GM18951 (cell line): Measurements from ENCODE around the gene RBMS3.
"Not testable (repeated sequence)": the region's sequence is repeated elsewhere in the genome, so short reads cannot be mapped to it uniquely, and the experiment has no call there.

Experiments used
- POLR2A ChIP-seq: IDR thresholded peaks from 4 replicates; pipeline ENCODE4 v1.6.1; 2011; ENCODE audit warnings: mild to moderate bottlenecking; ENCODE audit not compliant: insufficient read length, insufficient read depth; ENCODE audit errors: extremely low read depth
- in situ Hi-C: fragments of 300-500 bp; cut with MboI; formaldehyde crosslinking; loops from one replicate; pipeline ENCODE4 v1.12.0; 2022; ENCODE audit warnings: low sequenced_read_pairs, mixed read lengths, inconsistent platforms; ENCODE audit not compliant: unreplicated experiment

RBMS3 gene

GRCh38 chr3:29346828-29347227 lies 66.0 kb downstream of the RBMS3 start:
- in situ Hi-C loops: no loop called here
- no peak for TF ChIP-seq POLR2A

GRCh38 chr3:29347412-29347811 lies 66.5 kb downstream of the RBMS3 start:
- TF ChIP-seq POLR2A: no peak
- in situ Hi-C loops: no loop called here

GRCh38 chr3:29348316-29348715 lies 67.4 kb downstream of the RBMS3 start:
- no peak for TF ChIP-seq POLR2A
- in situ Hi-C loops: no loop called here

GRCh38 chr3:29349049-29349448 lies 68.2 kb downstream of the RBMS3 start:
- in situ Hi-C loops: no loop called here
- TF ChIP-seq POLR2A: no peak

- in situ Hi-C loops: no loop called here
- TF ChIP-seq POLR2A: no peak
Measured at GRCh38 chr3:29353807-29354206, 72.9 kb downstream of the RBMS3 start.

GRCh38 chr3:29354894-29355293 lies 74.0 kb downstream of the RBMS3 start:
- TF ChIP-seq POLR2A: no peak
- in situ Hi-C loops: no loop called here

GRCh38 chr3:29356062-29356461 lies 75.2 kb downstream of the RBMS3 start:
- in situ Hi-C loops: no loop called here
- TF ChIP-seq POLR2A: no peak

GRCh38 chr3:29360289-29360688 lies 79.4 kb downstream of the RBMS3 start:
- in situ Hi-C loops: not testable (repeated sequence)

- in situ Hi-C loops: no loop called here
- no peak for TF ChIP-seq POLR2A
Measured at GRCh38 chr3:29363110-29363509, 82.2 kb downstream of the RBMS3 start.

GRCh38 chr3:29370021-29370420 lies 89.2 kb downstream of the RBMS3 start:
- TF ChIP-seq POLR2A: no peak
- in situ Hi-C loops: no loop called here

- in situ Hi-C loops: no loop called here
- no peak for TF ChIP-seq POLR2A
Measured at GRCh38 chr3:29370476-29371420, 89.9 kb downstream of the RBMS3 start.

- in situ Hi-C loops: no loop called here
- TF ChIP-seq POLR2A: no peak
Measured at GRCh38 chr3:29373131-29373680, 92.3 kb downstream of the RBMS3 start.

GRCh38 chr3:29374226-29374625 lies 93.4 kb downstream of the RBMS3 start:
- TF ChIP-seq POLR2A: no peak
- in situ Hi-C loops: no loop called here

- in situ Hi-C loops: no loop called here
- no peak for TF ChIP-seq POLR2A
Measured at GRCh38 chr3:29379097-29379496, 98.2 kb downstream of the RBMS3 start.
